Lung (tissue), 12 donors: ENCODE data around the gene UBE2O. TPM values are rescaled to one million over a fixed set of nuclear protein-coding genes. Genes with fewer than 3 reads are reported as not detected.
A peak's percentile ranks its signal among the peaks of the same experiment; 100 is the strongest.

Experiments used
- ATAC-seq: fragments of 200-7000 bp; cut with Tn5 transposase; one replicate; pipeline ENCODE4 v1.9.1; 2020; ENCODE audit warnings: moderate number of reproducible peaks; ENCODE audit not compliant: insufficient read depth, low FRiP score
- DNase-seq, 3 donors: peaks; one replicate each; pipeline ENCODE4 v3.0.0-alpha.2; 2013 to 2017
- H3K27ac ChIP-seq, 2 donors: one replicate each; pipeline ENCODE4 v1.5.1; 2013; ENCODE audit warnings: mild to moderate bottlenecking in 2 of 2, moderate library complexity in 2 of 2, control low read depth in 1 of 2, inconsistent platforms in 1 of 2, low read depth in 1 of 2, low read length in 1 of 2
- H3K27me3 ChIP-seq, 3 donors: one replicate each; pipeline ENCODE4 v1.5.1; 2013; ENCODE audit warnings: low read length in 2 of 3; ENCODE audit not compliant: control insufficient read depth in 3 of 3, insufficient read depth in 3 of 3
- H3K36me3 ChIP-seq, 4 donors: one replicate each; pipeline ENCODE4 v1.5.1; 2013; ENCODE audit warnings: low read length in 4 of 4, mild to moderate bottlenecking in 1 of 4, moderate library complexity in 1 of 4; ENCODE audit not compliant: control insufficient read depth in 4 of 4, insufficient read depth in 4 of 4
- H3K4me1 ChIP-seq, 5 donors: one replicate each; pipeline ENCODE4 v1.5.1; 2013; ENCODE audit warnings: low read length in 5 of 5, mild to moderate bottlenecking in 2 of 5, moderate library complexity in 1 of 5; ENCODE audit not compliant: control insufficient read depth in 5 of 5, insufficient read depth in 5 of 5
- H3K4me3 ChIP-seq: one replicate; pipeline ENCODE4 v1.5.1; 2013; ENCODE audit warnings: mild to moderate bottlenecking, control low read depth, moderate library complexity
- H3K9ac ChIP-seq, 2 donors: one replicate each; pipeline ENCODE4 v1.5.1; 2013; ENCODE audit warnings: low read length in 2 of 2, control low read depth in 1 of 2; ENCODE audit not compliant: insufficient read depth in 1 of 2
- H3K9me3 ChIP-seq, 4 donors: one replicate each; pipeline ENCODE4 v1.5.1; 2013; ENCODE audit warnings: low read length in 3 of 4, mild to moderate bottlenecking in 1 of 4, moderate library complexity in 1 of 4; ENCODE audit not compliant: control insufficient read depth in 4 of 4, insufficient read depth in 3 of 4
- CTCF ChIP-seq: IDR thresholded peaks from 2 replicates; pipeline ENCODE4 v1.5.1; 2012; ENCODE audit warnings: mild to moderate bottlenecking; ENCODE audit errors: control extremely low read depth, extremely low read depth
- WGBS, 2 donors: extraction: QIAGEN DNeasy Blood & Tissue Kit; methylation state at CpG; one replicate each; pipeline ENCODE4 v1.1.7; 2013; 5-methylcytosine and 5-hydroxymethylcytosine counted together
- polyA plus RNA-seq, 2 donors: library from polyadenylated mRNA; stranded (reverse); fragments of 200-250 nt; gene quantifications; one replicate each; pipeline ENCODE4 v1.2.1, GENCODE V29; 2013
- total RNA-seq, 2 donors: library from RNA; depleted of rRNA in 1 of 2; stranded (reverse); fragments of >200 nt in 1 of 2; gene quantifications; one replicate each; pipeline ENCODE4 v1.2.1, GENCODE V29; 2014 to 2021
- donor health status: control.
- donor health status: control.
- donor health status: Bipolar disorder and iron deficiency.
- donor health status: healthy.
- donor health status: DM: yes; HTN: yes; CAD: no.

UBE2O gene
- total and polyA plus RNA-seq, 4 donors = 10.8 to 24.6 (median 17.7) TPM

GRCh38 chr17:76368545-76368944 lies 84.4 kb downstream of the UBE2O start:
- 83 to 87% methylated on average over 11 of the region's 11 CpGs for WGBS, 2 donors

GRCh38 chr17:76367642-76368041 lies 85.3 kb downstream of the UBE2O start:
- Histone ChIP-seq H3K4me3 (no peak overlapping the region), H3K27me3 (no peaks in the 10 kb centered on the region), H3K9ac (no peak overlapping the region), H3K4me1 (peaks cover 0 to 38% (median 5%) of the 10 kb centered on the region in 5 donors), H3K9me3 (no peaks in the 10 kb centered on the region), H3K36me3 (no peaks in the 10 kb centered on the region), H3K27ac (no peak overlapping the region)
- WGBS, 2 donors = 83 to 86% methylated on average over 6 of the region's 6 CpGs
- TF ChIP-seq CTCF = no peak
- DNase-seq = no peak
- no peak for ATAC-seq

More at GRCh38 chr17:76368545-76368944, 84.4 kb downstream of the UBE2O start:
- Histone ChIP-seq H3K4me1 (peaks cover 0 to 41% (median 5%) of the 10 kb centered on the region in 5 donors), H3K4me3 (no peak overlapping the region), H3K9me3 (no peaks in the 10 kb centered on the region), H3K9ac (no peak overlapping the region), H3K27me3 (no peaks in the 10 kb centered on the region), H3K36me3 (no peaks in the 10 kb centered on the region), H3K27ac (no peak overlapping the region)
- ATAC-seq (no peak), DNase-seq (peak; percentile 37 to 60 (median 51))
- TF ChIP-seq CTCF = no peak

GRCh38 chr17:76366247-76366646 lies 86.7 kb downstream of the UBE2O start:
- Histone ChIP-seq H3K27ac (no peak overlapping the region), H3K4me3 (no peak overlapping the region), H3K9me3 (no peaks in the 10 kb centered on the region), H3K9ac (no peak overlapping the region), H3K27me3 (no peaks in the 10 kb centered on the region), H3K4me1 (peaks cover 0 to 45% (median 4%) of the 10 kb centered on the region in 5 donors), H3K36me3 (no peaks in the 10 kb centered on the region)
- TF ChIP-seq CTCF = no peak
- no peak for ATAC-seq
- DNase-seq = no peak
- WGBS, 2 donors = 98 to 100% methylated on average over 2 to 3 of the region's 3 CpGs

GRCh38 chr17:76365256-76365903 lies 87.6 kb downstream of the UBE2O start:
- ATAC-seq (no peak), DNase-seq (no peak)
- no peak overlapping the region for H3K9ac ChIP-seq
- TF ChIP-seq CTCF = peak; percentile 1
- no peak overlapping the region for H3K27ac ChIP-seq
- H3K4me1 ChIP-seq = peaks cover 0 to 37% (median 3%) of the 10 kb centered on the region in 5 donors
- H3K4me3 ChIP-seq = no peak overlapping the region
- 60 to 68% methylated on average over 12 of the region's 12 CpGs for WGBS, 2 donors
- H3K36me3 ChIP-seq = no peaks in the 10 kb centered on the region
- no peaks in the 10 kb centered on the region for H3K9me3 ChIP-seq
- H3K27me3 ChIP-seq = no peaks in the 10 kb centered on the region
